WTC11 (cell line): ENCODE data around the gene ACOX2. TPM values are rescaled to one million over a fixed set of nuclear protein-coding genes. Genes with fewer than 3 reads are reported as not detected.

ENCODE experiments used
- total RNA-seq: library from RNA; stranded (reverse); gene quantifications from 3 replicates; pipeline ENCODE4 v1.2.3, GENCODE V29; 2021

Gene ACOX2
- total RNA-seq, 1 experiment from 2014 or later = 1.1 TPM

Other genes starting within 250 kb of the ACOX2 start
- gene RPP14, start 230.9 kb downstream of the ACOX2 start, total RNA-seq = 16.7 to 17.9 TPM (median 17.0 TPM) in 3 replicates
- 9.9 to 14.5 TPM (median 11.4 TPM) in 3 replicates for gene HTD2, start 230.7 kb downstream of the ACOX2 start, total RNA-seq
- 6.6 to 9.4 TPM (median 6.9 TPM) in 3 replicates for gene PXK, start 204.3 kb downstream of the ACOX2 start, total RNA-seq
- 121 to 131 TPM (median 123 TPM) in 3 replicates for gene PDHB, start 103.4 kb downstream of the ACOX2 start, total RNA-seq
- gene KCTD6, start 45.1 kb downstream of the ACOX2 start, total RNA-seq = 15.2 to 16.4 TPM (median 15.5 TPM) in 3 replicates
- gene FAM107A, start 40.2 kb upstream of the ACOX2 start, total RNA-seq = 0.31 to 0.76 TPM (median 0.55 TPM) in 3 replicates
- 0.53 to 0.66 TPM (median 0.66 TPM) in 3 replicates for gene FAM3D, start 129.6 kb upstream of the ACOX2 start, total RNA-seq